RPMI8226 (cell line): ENCODE measurements around the gene TMPRSS9.

Source experiments
- DNase-seq: peaks from one replicate; pipeline ENCODE4 v3.0.0-alpha.2; 2015

Gene TMPRSS9

GRCh38 chr19:2359992-2360685 lies at the start of gene TMPRSS9:
Gene TMPRSS9, plus strand, starts transcription at chr19:2360265. Its CDS starts 29,521 bp downstream, at chr19:2389786.
- no peak for DNase-seq

GRCh38 chr19:2311093-2311492 lies 49.0 kb upstream of the TMPRSS9 start:
- DNase-seq = no peak

GRCh38 chr19:2312820-2313501 lies 47.1 kb upstream of the TMPRSS9 start:
- DNase-seq = no peak

- DNase-seq = no peak
These were observed 44.8 kb upstream of the TMPRSS9 start for GRCh38 chr19:2315121-2315817.

- DNase-seq = peak; percentile 80
These were observed 44.2 kb upstream of the TMPRSS9 start for GRCh38 chr19:2315818-2316353.

GRCh38 chr19:2317300-2317699 lies 42.8 kb upstream of the TMPRSS9 start:
- DNase-seq = no peak

- DNase-seq = no peak
These were observed 42.3 kb upstream of the TMPRSS9 start for GRCh38 chr19:2317756-2318155.

- no peak for DNase-seq
These were observed 41.1 kb upstream of the TMPRSS9 start for GRCh38 chr19:2318923-2319322.

- DNase-seq = no peak
These were observed 40.5 kb upstream of the TMPRSS9 start for GRCh38 chr19:2319551-2319950.

GRCh38 chr19:2320049-2320448 lies 40.0 kb upstream of the TMPRSS9 start:
- no peak for DNase-seq

GRCh38 chr19:2320939-2321338 lies 39.1 kb upstream of the TMPRSS9 start:
- DNase-seq = no peak

GRCh38 chr19:2321565-2322283 lies 38.3 kb upstream of the TMPRSS9 start:
- no peak for DNase-seq

- no peak for DNase-seq
These were observed 36.4 kb upstream of the TMPRSS9 start for GRCh38 chr19:2323707-2324106.

GRCh38 chr19:2324220-2324948 lies 35.7 kb upstream of the TMPRSS9 start:
- no peak for DNase-seq

GRCh38 chr19:2325281-2326046 lies 34.6 kb upstream of the TMPRSS9 start:
- DNase-seq = no peak

GRCh38 chr19:2326699-2327360 lies 33.2 kb upstream of the TMPRSS9 start:
- no peak for DNase-seq

GRCh38 chr19:2327773-2328400 lies 32.2 kb upstream of the TMPRSS9 start:
- DNase-seq = peak; percentile 72

- peak; percentile 94 for DNase-seq
These were observed 31.5 kb upstream of the TMPRSS9 start, which contains the start of the genes LSM7 and SPPL2B for GRCh38 chr19:2328401-2329148. Gene LSM7, minus strand, starts transcription at chr19:2328586. Its CDS starts 20 bp downstream, at chr19:2328566. Gene SPPL2B, plus strand, starts transcription at chr19:2328684. Its CDS starts 26 bp downstream, at chr19:2328710.

- no peak for DNase-seq
These were observed 31.0 kb upstream of the TMPRSS9 start for GRCh38 chr19:2329149-2329478.
